Astrocyte (in vitro differentiated cells and primary cell): ENCODE measurements around the gene MTMR1. TPM values are rescaled to one million over a fixed set of nuclear protein-coding genes. Genes with fewer than 3 reads are reported as not detected.

Source experiments
- DNase-seq: peaks from one replicate; pipeline ENCODE4 v3.0.0-alpha.2; 2010; ENCODE audit warnings: low read depth
- FAIRE-seq: peaks from 2 replicates; lab custom pipeline; 2011; peaks lifted over from hg19 to GRCh38; lab: Jason Lieb, UNC
- H2AFZ ChIP-seq: 2 replicates; pipeline ENCODE4 v1.6.0; 2012; ENCODE audit warnings: low read depth, low read length, inconsistent platforms
- H3K27ac ChIP-seq: 2 replicates; pipeline ENCODE4 v1.5.1; 2011; ENCODE audit warnings: low read depth, low read length, inconsistent platforms
- H3K27me3 ChIP-seq: 2 replicates; pipeline ENCODE4 v1.6.0; 2011; ENCODE audit warnings: low read length, inconsistent platforms; ENCODE audit not compliant: insufficient read depth
- H3K36me3 ChIP-seq: 2 replicates; pipeline ENCODE4 v1.5.1; 2011; ENCODE audit warnings: low read length, inconsistent platforms; ENCODE audit not compliant: insufficient read depth
- H3K4me1 ChIP-seq: 2 replicates; pipeline ENCODE4 v1.5.1; 2011; ENCODE audit warnings: low read length, inconsistent platforms; ENCODE audit not compliant: insufficient read depth
- H3K4me2 ChIP-seq: 2 replicates; pipeline ENCODE4 v1.6.0; 2012; ENCODE audit warnings: low read length, inconsistent platforms
- H3K4me3 ChIP-seq: 2 replicates; pipeline ENCODE4 v1.5.1; 2011; ENCODE audit warnings: low read depth, mild to moderate bottlenecking, low read length, inconsistent platforms; ENCODE audit not compliant: insufficient read depth
- H3K79me2 ChIP-seq: 2 replicates; pipeline ENCODE4 v1.6.0; 2012; ENCODE audit warnings: mild to moderate bottlenecking, low read length, inconsistent platforms; ENCODE audit not compliant: insufficient read depth
- H3K9ac ChIP-seq: 2 replicates; pipeline ENCODE4 v1.6.0; 2012; ENCODE audit warnings: mild to moderate bottlenecking, low read length, inconsistent platforms
- H3K9me3 ChIP-seq: 2 replicates; pipeline ENCODE4 v1.5.1; 2012; ENCODE audit warnings: low read depth, mild to moderate bottlenecking, low read length, inconsistent platforms; ENCODE audit not compliant: insufficient read depth
- H4K20me1 ChIP-seq: 2 replicates; pipeline ENCODE4 v1.6.0; 2012; ENCODE audit warnings: low read length, inconsistent platforms; ENCODE audit not compliant: insufficient read depth
- H3K27ac Mint-ChIP-seq: one replicate; pipeline ENCODE4 v1.8.0; 2021; ENCODE audit warnings: mild to moderate bottlenecking, mixed read lengths; ENCODE audit not compliant: unreplicated experiment
- H3K27me3 Mint-ChIP-seq: one replicate; pipeline ENCODE4 v1.8.0; 2021; ENCODE audit warnings: low read depth, mixed read lengths; ENCODE audit not compliant: unreplicated experiment
- H3K36me3 Mint-ChIP-seq: one replicate; pipeline ENCODE4 v1.8.0; 2021; ENCODE audit warnings: low read depth, mixed read lengths; ENCODE audit not compliant: unreplicated experiment
- H3K4me1 Mint-ChIP-seq: one replicate; pipeline ENCODE4 v1.8.0; 2021; ENCODE audit warnings: low read depth, mixed read lengths; ENCODE audit not compliant: unreplicated experiment
- H3K4me3 Mint-ChIP-seq: one replicate; pipeline ENCODE4 v1.8.0; 2021; ENCODE audit warnings: mild to moderate bottlenecking, moderate library complexity, mixed read lengths; ENCODE audit not compliant: unreplicated experiment
- H3K9me3 Mint-ChIP-seq: one replicate; pipeline ENCODE4 v1.8.0; 2021; ENCODE audit warnings: mild to moderate bottlenecking, mixed read lengths; ENCODE audit not compliant: unreplicated experiment
- CTCF ChIP-seq: IDR thresholded peaks from 2 replicates; pipeline ENCODE4 v1.5.1; 2011; ENCODE audit warnings: low read depth, mild to moderate bottlenecking, inconsistent platforms, low read length, moderate library complexity; ENCODE audit not compliant: insufficient read depth
- EZH2 ChIP-seq: IDR thresholded peaks from 2 replicates; pipeline ENCODE4 v1.6.1; 2012; ENCODE audit warnings: mild to moderate bottlenecking, low read length, inconsistent platforms; ENCODE audit not compliant: insufficient read depth
- total RNA-seq: library from RNA; stranded (reverse); gene quantifications from 2 replicates; pipeline ENCODE4 v1.2.1, GENCODE V29; 2021

The MTMR1 gene
- total RNA-seq, 1 donor from 2014 or later = 18.6 TPM

GRCh38 chrX:150753357-150753756 is 60.2 kb downstream of the MTMR1 start:
- TF ChIP-seq CTCF (no peak), EZH2 (no peak)
- H3K27ac ChIP-seq = no peak overlapping the region
- H4K20me1 ChIP-seq = no peaks in the 10 kb centered on the region
- DNase-seq (peak; percentile 24), FAIRE-seq (peak; percentile 100)
- no peaks in the 10 kb centered on the region for H3K27me3 Mint-ChIP-seq
- no peaks in the 10 kb centered on the region for H3K79me2 ChIP-seq
- H3K4me1 Mint-ChIP-seq = no peaks in the 10 kb centered on the region
- no peaks in the 10 kb centered on the region for H3K9me3 ChIP-seq
- no peak overlapping the region for H3K4me3 ChIP-seq
- H3K27me3 ChIP-seq = no peaks in the 10 kb centered on the region
- H3K4me2 ChIP-seq = no peak overlapping the region
- H3K9ac ChIP-seq = no peak overlapping the region
- no peaks in the 10 kb centered on the region for H3K36me3 ChIP-seq
- no peaks in the 10 kb centered on the region for H3K9me3 Mint-ChIP-seq
- peaks cover 6% of the 10 kb centered on the region for H3K36me3 Mint-ChIP-seq
- H3K27ac Mint-ChIP-seq = no peak overlapping the region
- no peak overlapping the region for H3K4me3 Mint-ChIP-seq
- no peak overlapping the region for H2AFZ ChIP-seq
- H3K4me1 ChIP-seq = no peaks in the 10 kb centered on the region

- DNase-seq (no peak), FAIRE-seq (peak; percentile 94)
- no peaks in the 10 kb centered on the region for H3K4me1 ChIP-seq
- no peak overlapping the region for H3K27ac ChIP-seq
- H3K27me3 ChIP-seq = no peaks in the 10 kb centered on the region
- TF ChIP-seq EZH2 = no peak
- TF ChIP-seq CTCF = no peak
- no peaks in the 10 kb centered on the region for H3K4me1 Mint-ChIP-seq
- H3K79me2 ChIP-seq = no peaks in the 10 kb centered on the region
- no peak overlapping the region for H3K4me2 ChIP-seq
- no peaks in the 10 kb centered on the region for H4K20me1 ChIP-seq
- peaks cover 6% of the 10 kb centered on the region for H3K36me3 Mint-ChIP-seq
- H3K4me3 ChIP-seq = no peak overlapping the region
- H3K27me3 Mint-ChIP-seq = no peaks in the 10 kb centered on the region
- no peak overlapping the region for H3K4me3 Mint-ChIP-seq
- no peaks in the 10 kb centered on the region for H3K9me3 Mint-ChIP-seq
- H3K27ac Mint-ChIP-seq = no peak overlapping the region
- H3K9ac ChIP-seq = no peak overlapping the region
- no peaks in the 10 kb centered on the region for H3K9me3 ChIP-seq
- no peak overlapping the region for H2AFZ ChIP-seq
- no peaks in the 10 kb centered on the region for H3K36me3 ChIP-seq
Observed at GRCh38 chrX:150753968-150754367, 60.8 kb downstream of the MTMR1 start.

DNA sequence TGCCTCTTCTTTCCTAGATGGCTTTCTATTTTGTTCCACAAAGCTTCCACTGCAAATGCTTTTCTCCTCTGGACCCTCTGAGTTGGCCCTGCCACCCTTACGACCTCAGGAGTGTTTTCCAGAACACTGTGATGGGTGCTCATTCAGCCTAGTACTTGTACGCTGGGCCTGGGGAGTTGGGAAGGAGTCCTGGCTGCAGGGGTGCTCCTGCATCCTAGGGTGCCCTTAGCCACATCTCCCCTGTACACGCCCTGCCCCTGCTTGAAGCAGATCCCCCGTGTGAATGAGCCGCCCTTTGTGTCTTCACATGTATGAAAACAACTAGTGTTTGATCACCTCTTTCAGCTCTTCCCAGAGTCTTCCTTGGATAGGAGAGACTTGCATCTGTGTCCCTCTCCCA is 64.2 kb downstream of the MTMR1 start:
- H2AFZ ChIP-seq = no peak overlapping the region
- H3K4me2 ChIP-seq = no peak overlapping the region
- no peak overlapping the region for H3K27ac Mint-ChIP-seq
- H3K9ac ChIP-seq = no peak overlapping the region
- no peaks in the 10 kb centered on the region for H4K20me1 ChIP-seq
- no peak for TF ChIP-seq EZH2
- TF ChIP-seq CTCF = no peak
- H3K36me3 Mint-ChIP-seq = peaks cover 5% of the 10 kb centered on the region
- no peaks in the 10 kb centered on the region for H3K27me3 Mint-ChIP-seq
- no peaks in the 10 kb centered on the region for H3K36me3 ChIP-seq
- no peak overlapping the region for H3K27ac ChIP-seq
- DNase-seq = no peak
- H3K4me3 ChIP-seq = no peak overlapping the region
- H3K9me3 ChIP-seq = no peaks in the 10 kb centered on the region
- H3K4me1 ChIP-seq = no peaks in the 10 kb centered on the region
- no peaks in the 10 kb centered on the region for H3K4me1 Mint-ChIP-seq
- no peak for FAIRE-seq
- no peaks in the 10 kb centered on the region for H3K27me3 ChIP-seq
- no peaks in the 10 kb centered on the region for H3K79me2 ChIP-seq
- H3K4me3 Mint-ChIP-seq = no peak overlapping the region
- H3K9me3 Mint-ChIP-seq = no peaks in the 10 kb centered on the region
